NCI-H69 (cell line): ENCODE data around the gene KDM2A.

Experiments used
- DNase-seq: peaks from one replicate; lab custom pipeline; 2025; lab: John Stamatoyannopoulos, UW

KDM2A gene

GRCh38 chr11:67285541-67286498, 166.8 kb downstream of the KDM2A start:
- DNase-seq: no peak

- no peak for DNase-seq
These were observed 167.7 kb downstream of the KDM2A start for GRCh38 chr11:67286621-67287333.

GRCh38 chr11:67287355-67288197, 168.5 kb downstream of the KDM2A start:
- DNase-seq: no peak

- no peak for DNase-seq
These were observed 169.1 kb downstream of the KDM2A start for GRCh38 chr11:67288198-67288451.

- peak; percentile 95 for DNase-seq
These were observed 169.6 kb downstream of the KDM2A start for GRCh38 chr11:67288452-67289225.

GRCh38 chr11:67289226-67289650, 170.2 kb downstream of the KDM2A start, which contains the start of gene ANKRD13D:
Gene ANKRD13D, plus strand, starts transcription at chr11:67289303. Its CDS starts 158 bp downstream, at chr11:67289461.
- DNase-seq: no peak

- no peak for DNase-seq
These were observed 170.8 kb downstream of the KDM2A start for GRCh38 chr11:67289651-67290479.

GRCh38 chr11:67290801-67291200, 171.7 kb downstream of the KDM2A start:
- no peak for DNase-seq

GRCh38 chr11:67291481-67292381, 172.7 kb downstream of the KDM2A start:
- DNase-seq: no peak

GRCh38 chr11:67292671-67293070, 173.6 kb downstream of the KDM2A start:
- no peak for DNase-seq

- DNase-seq: peak; percentile 67
These were observed 174.0 kb downstream of the KDM2A start for GRCh38 chr11:67293090-67293489.

GRCh38 chr11:67295846-67296245, 176.8 kb downstream of the KDM2A start:
- DNase-seq: peak; percentile 22

GRCh38 chr11:67298786-67299185, 179.7 kb downstream of the KDM2A start:
- no peak for DNase-seq

- no peak for DNase-seq
These were observed 180.6 kb downstream of the KDM2A start for GRCh38 chr11:67299471-67300191.

GRCh38 chr11:67300256-67300755, 181.2 kb downstream of the KDM2A start:
- no peak for DNase-seq

- no peak for DNase-seq
These were observed 181.8 kb downstream of the KDM2A start for GRCh38 chr11:67300756-67301312.

GRCh38 chr11:67301313-67301921, 182.4 kb downstream of the KDM2A start:
- no peak for DNase-seq
